B cell (primary cell): Measurements from ENCODE around the gene DLG2. TPM values are rescaled to one million over a fixed set of nuclear protein-coding genes. Genes with fewer than 3 reads are reported as not detected.

Source experiments
- ATAC-seq: fragments of 200-7000 bp; cut with Tn5 transposase; one replicate; pipeline ENCODE4 v1.10.0; 2021; ENCODE audit warnings: low read depth, mild to moderate bottlenecking, moderate number of reproducible peaks, moderate library complexity
- CTCF ChIA-PET: fragments of 350-600 bp; sonication (Branson Sonifier 250); formaldehyde crosslinking; loops from one replicate; lab custom pipeline; 2021; ENCODE audit warnings: antibody characterized with exemption, inconsistent platforms; lab: Charles Lee
- POLR2A ChIA-PET: fragments of 350-600 bp; sonication (Branson Sonifier 250); formaldehyde crosslinking; loops from one replicate; lab custom pipeline; 2021; ENCODE audit warnings: antibody characterized with exemption; lab: Charles Lee
- DNase-seq: peaks from one replicate; pipeline ENCODE4 v3.0.0; 2013
- H2AFZ ChIP-seq: 2 replicates; pipeline ENCODE4 v1.6.1; 2012; ENCODE audit warnings: mild to moderate bottlenecking, low read depth, low read length; ENCODE audit not compliant: insufficient read depth, poor library complexity, severe bottlenecking
- H3K27ac ChIP-seq, 2 donors: 1 replicate in 1 of 2; 2 replicates in 1 of 2; pipeline ENCODE4 v1.5.1; 2012 to 2013; ENCODE audit warnings: low read length in 2 of 2, mild to moderate bottlenecking in 2 of 2, moderate library complexity in 1 of 2
- H3K27me3 ChIP-seq, 4 experiments: fragments of 200-600 bp in 1 of 4; sonication (generic) in 1 of 4; replicated peaks in 1 of 4; 1 replicate in 2 of 4; 2 replicates in 2 of 4; pipeline versions ENCODE4 v1.6.1 to v1.7.0; 2013 to 2016; ENCODE audit warnings: low read length in 3 of 4, mild to moderate bottlenecking in 2 of 4, mixed read lengths in 1 of 4, moderate library complexity in 1 of 4; ENCODE audit not compliant: insufficient read depth in 4 of 4, control insufficient read depth in 3 of 4; ENCODE audit errors: control extremely low read depth in 1 of 4
- H3K36me3 ChIP-seq, 2 experiments: replicated peaks in 1 of 2; 1 replicate in 1 of 2; 2 replicates in 1 of 2; pipeline versions ENCODE4 v1.6.1 to v1.7.1; 2013; ENCODE audit warnings: low read length in 1 of 2; ENCODE audit not compliant: insufficient read depth in 2 of 2, control insufficient read depth in 1 of 2; ENCODE audit errors: control extremely low read depth in 1 of 2, extremely low read depth in 1 of 2
- H3K4me1 ChIP-seq, 2 donors: fragments of 200-600 bp in 1 of 2; sonication (generic) in 1 of 2; 1 replicate in 1 of 2; 2 replicates in 1 of 2; pipeline versions ENCODE4 v1.5.1 to v1.6.1; 2013 to 2017; ENCODE audit warnings: low read length in 2 of 2; ENCODE audit not compliant: control insufficient read depth in 2 of 2, insufficient read depth in 2 of 2
- H3K4me2 ChIP-seq: replicated peaks from 2 replicates; pipeline ENCODE3; 2012; ENCODE audit warnings: mild to moderate bottlenecking, low read depth, low read length; ENCODE audit not compliant: poor library complexity, severe bottlenecking
- H3K4me3 ChIP-seq, 5 experiments: fragments of 200-600 bp in 1 of 5; sonication (generic) in 1 of 5; 1 replicate in 3 of 5; 2 replicates in 2 of 5; pipeline versions ENCODE4 v1.5.1 to v1.7.0; 2011 to 2016; ENCODE audit warnings: low read length in 4 of 5, mild to moderate bottlenecking in 4 of 5, low read depth in 2 of 5, control low read depth in 1 of 5, moderate library complexity in 1 of 5; ENCODE audit not compliant: insufficient read depth in 1 of 5; ENCODE audit errors: control extremely low read depth in 1 of 5, extremely low read depth in 1 of 5
- H3K79me2 ChIP-seq: fragments of 200-600 bp; sonication (generic); one replicate; pipeline ENCODE4 v1.6.0; 2016; ENCODE audit warnings: low read length; ENCODE audit not compliant: control insufficient read depth, insufficient read depth
- H3K9ac ChIP-seq: fragments of 200-600 bp; sonication (generic); 2 replicates; pipeline ENCODE4 v1.6.1; 2017; ENCODE audit warnings: mild to moderate bottlenecking, low read length, moderate library complexity
- H3K9me3 ChIP-seq, 3 donors: one replicate each; pipeline versions ENCODE4 v1.6.1 to v1.7.1; 2013; ENCODE audit warnings: low read length in 2 of 3; ENCODE audit not compliant: control insufficient read depth in 2 of 3, insufficient read depth in 1 of 3; ENCODE audit errors: control extremely low read depth in 1 of 3
- H4K20me1 ChIP-seq: 2 replicates; pipeline ENCODE4 v1.6.0; 2012; ENCODE audit warnings: mild to moderate bottlenecking, low read length; ENCODE audit not compliant: insufficient read depth, control insufficient read depth, poor library complexity, severe bottlenecking
- H3K27ac Mint-ChIP-seq: one replicate; pipeline ENCODE4 v1.8.0; 2021; ENCODE audit warnings: mixed read lengths
- H3K27me3 Mint-ChIP-seq: one replicate; pipeline ENCODE4 v1.8.0; 2021; ENCODE audit warnings: mixed read lengths
- H3K4me1 Mint-ChIP-seq: one replicate; pipeline ENCODE4 v1.8.0; 2021; ENCODE audit warnings: mixed read lengths
- H3K4me3 Mint-ChIP-seq: one replicate; pipeline ENCODE4 v1.8.0; 2021; ENCODE audit warnings: mixed read lengths
- H3K9me3 Mint-ChIP-seq: one replicate; pipeline ENCODE4 v1.8.0; 2022; ENCODE audit warnings: mixed read lengths; ENCODE audit not compliant: insufficient read depth
- EZH2 ChIP-seq: IDR thresholded peaks from 2 replicates; pipeline ENCODE4 v1.6.1; 2012; ENCODE audit warnings: borderline replicate concordance, low read depth, mild to moderate bottlenecking, moderate library complexity, low read length; ENCODE audit not compliant: insufficient read depth, poor library complexity, severe bottlenecking
- WGBS: methylation state at CpG from one replicate; pipeline ENCODE4 v1.1.5; 2013; ENCODE audit warnings: missing lambda C conversion rate; ENCODE audit not compliant: insufficient coverage; 5-methylcytosine and 5-hydroxymethylcytosine counted together
- intact Hi-C: fragments of 100-400 bp; cut with micrococcal nuclease; formaldehyde crosslinking; loops from one replicate; pipeline ENCODE4 v1.10.0; 2022
- polyA plus RNA-seq: library from polyadenylated mRNA; depleted of rRNA; stranded (reverse); fragments of >200 nt; gene quantifications from 2 replicates; pipeline ENCODE4 v1.2.3, GENCODE V29; 2012
- total RNA-seq, 2 donors: library from RNA; stranded (reverse); fragments of 120-200 nt in 1 of 2; gene quantifications; 1 replicate in 1 of 2; 2 replicates in 1 of 2; pipeline versions ENCODE4 v1.2.3 to v1.2.4, GENCODE V29; 2013 to 2022
- TF ChIP-seq, protein P1 (sequence below): fragments of 200-600 bp; IDR thresholded peaks from one replicate; pipeline ENCODE4 v1.8.0; 2022; ENCODE audit warnings: antibody characterized with exemption, mild to moderate bottlenecking

The DLG2 gene
- total and polyA plus RNA-seq, 2 donors (not counting 1 experiment from before 2014, with no cell fraction given), result 0.54 to 5.4 TPM

DNA sequence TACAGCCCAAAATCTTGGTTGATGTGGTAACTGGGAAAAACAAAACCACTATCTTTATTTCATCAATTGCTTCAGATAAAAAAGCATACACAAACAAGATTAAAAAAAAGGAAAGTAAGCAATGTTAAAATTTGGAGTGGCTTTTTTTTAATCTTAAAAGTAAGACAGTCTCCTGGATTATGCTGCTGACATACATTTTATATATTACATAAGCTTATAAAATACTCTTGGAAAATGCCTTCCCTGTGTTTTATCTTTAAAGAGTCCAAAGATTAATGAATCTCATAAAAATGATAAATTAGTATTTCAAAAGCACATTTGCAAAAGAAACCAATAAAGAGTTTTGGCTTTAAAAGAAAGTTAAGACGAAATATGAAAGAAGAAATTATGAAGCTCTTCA lies 132.7 kb downstream of the DLG2 start:
- H3K4me3 Mint-ChIP-seq, result no peak overlapping the region
- ATAC-seq, result no peak

DNA sequence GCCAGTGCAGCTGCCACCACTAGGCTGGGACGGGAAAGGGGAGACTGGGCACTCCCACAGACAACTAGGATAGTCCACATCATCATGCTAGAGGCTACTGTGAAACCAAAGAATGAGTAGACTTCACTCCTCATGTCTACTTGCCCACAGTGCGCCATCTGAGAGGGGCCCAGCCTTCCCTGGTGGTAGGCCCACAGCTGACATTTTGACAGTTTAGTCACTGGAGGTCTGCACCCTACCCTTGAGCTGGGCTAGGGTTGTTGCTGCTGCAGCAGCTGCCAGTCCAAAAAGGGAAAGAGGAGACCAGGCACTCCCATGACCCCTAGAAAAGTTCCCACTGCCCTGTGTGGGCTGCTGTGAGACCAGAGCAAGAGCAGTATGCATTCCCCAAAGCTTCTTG lies 141.2 kb downstream of the DLG2 start:
- no peaks in the 10 kb centered on the region for H4K20me1 ChIP-seq
- TF ChIP-seq, protein P1, sequence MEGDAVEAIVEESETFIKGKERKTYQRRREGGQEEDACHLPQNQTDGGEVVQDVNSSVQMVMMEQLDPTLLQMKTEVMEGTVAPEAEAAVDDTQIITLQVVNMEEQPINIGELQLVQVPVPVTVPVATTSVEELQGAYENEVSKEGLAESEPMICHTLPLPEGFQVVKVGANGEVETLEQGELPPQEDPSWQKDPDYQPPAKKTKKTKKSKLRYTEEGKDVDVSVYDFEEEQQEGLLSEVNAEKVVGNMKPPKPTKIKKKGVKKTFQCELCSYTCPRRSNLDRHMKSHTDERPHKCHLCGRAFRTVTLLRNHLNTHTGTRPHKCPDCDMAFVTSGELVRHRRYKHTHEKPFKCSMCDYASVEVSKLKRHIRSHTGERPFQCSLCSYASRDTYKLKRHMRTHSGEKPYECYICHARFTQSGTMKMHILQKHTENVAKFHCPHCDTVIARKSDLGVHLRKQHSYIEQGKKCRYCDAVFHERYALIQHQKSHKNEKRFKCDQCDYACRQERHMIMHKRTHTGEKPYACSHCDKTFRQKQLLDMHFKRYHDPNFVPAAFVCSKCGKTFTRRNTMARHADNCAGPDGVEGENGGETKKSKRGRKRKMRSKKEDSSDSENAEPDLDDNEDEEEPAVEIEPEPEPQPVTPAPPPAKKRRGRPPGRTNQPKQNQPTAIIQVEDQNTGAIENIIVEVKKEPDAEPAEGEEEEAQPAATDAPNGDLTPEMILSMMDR, result no peak
- TF ChIP-seq EZH2, result no peak
- 83% methylated on average over 2 of the region's 2 CpGs for WGBS
- H3K27ac Mint-ChIP-seq, result no peak overlapping the region
- no peaks in the 10 kb centered on the region for H3K27me3 Mint-ChIP-seq
- no peaks in the 10 kb centered on the region for H3K4me1 ChIP-seq
- H3K9me3 Mint-ChIP-seq, result peaks cover 5% of the 10 kb centered on the region
- intact Hi-C loops, result no loop called here
- no peak overlapping the region for H3K4me3 Mint-ChIP-seq
- CTCF ChIA-PET, result no interaction called here
- H3K79me2 ChIP-seq, result no peaks in the 10 kb centered on the region
- ATAC-seq (no peak), DNase-seq (no peak)
- no peak overlapping the region for H3K27ac ChIP-seq
- H3K36me3 ChIP-seq, result no peaks in the 10 kb centered on the region
- no peak overlapping the region for H3K9ac ChIP-seq
- no peak overlapping the region for H3K4me3 ChIP-seq
- no peaks in the 10 kb centered on the region for H3K4me1 Mint-ChIP-seq
- H3K27me3 ChIP-seq, result no peaks in the 10 kb centered on the region
- peaks cover 1 to 41% (median 15%) of the 10 kb centered on the region in 3 donors for H3K9me3 ChIP-seq
- H3K4me2 ChIP-seq, result no peak overlapping the region
- POLR2A ChIA-PET, result no interaction called here
- H2AFZ ChIP-seq, result no peak overlapping the region

More for the DNA sequence above, 132.7 kb downstream of the DLG2 start:
- intact Hi-C loops, result no loop called here
- Mint-ChIP-seq H3K4me1 (peaks cover 2% of the 10 kb centered on the region), H3K27me3 (no peaks in the 10 kb centered on the region), H3K27ac (no peak overlapping the region), H3K9me3 (peaks cover 5% of the 10 kb centered on the region)
- H3K4me2 ChIP-seq, result no peak overlapping the region
- no peaks in the 10 kb centered on the region for H4K20me1 ChIP-seq
- DNase-seq, result no peak
- no CpG with 5 or more reads among the region's 1 CpG for WGBS
- no peak overlapping the region for H2AFZ ChIP-seq
- H3K9ac ChIP-seq, result no peak overlapping the region
- no peak overlapping the region for H3K27ac ChIP-seq
- no peaks in the 10 kb centered on the region for H3K36me3 ChIP-seq
- peaks cover 0 to 8% (median 0%) of the 10 kb centered on the region in 3 donors for H3K9me3 ChIP-seq
- no peaks in the 10 kb centered on the region for H3K27me3 ChIP-seq
- POLR2A ChIA-PET, result no interaction called here
- no peak overlapping the region for H3K4me3 ChIP-seq
- CTCF ChIA-PET, result no interaction called here
- no peaks in the 10 kb centered on the region for H3K79me2 ChIP-seq
- no peak for TF ChIP-seq EZH2
- TF ChIP-seq, protein P1, result no peak
- no peaks in the 10 kb centered on the region for H3K4me1 ChIP-seq
